Tibial nerve (tissue), 4 donors: ENCODE results near the gene GAREM1.

ENCODE experiments used
- EP300 ChIP-seq, 2 donors: sonication (generic); formaldehyde crosslinking; IDR thresholded peaks; one replicate each; pipeline ENCODE4 v1.6.1; 2017; ENCODE audit warnings: antibody characterized with exemption in 2 of 2, mild to moderate bottlenecking in 1 of 2
- TF ChIP-seq, protein P1 (sequence below), 5 experiments: fragments of 200-600 bp in 3 of 5; fragments of 450-650 bp in 2 of 5; sonication (generic) in 3 of 5; IDR thresholded peaks; one replicate each; pipeline ENCODE4 v1.5.1; 2016 to 2019; ENCODE audit warnings: antibody characterized with exemption in 5 of 5, mild to moderate bottlenecking in 3 of 5, moderate library complexity in 2 of 5

DNA sequence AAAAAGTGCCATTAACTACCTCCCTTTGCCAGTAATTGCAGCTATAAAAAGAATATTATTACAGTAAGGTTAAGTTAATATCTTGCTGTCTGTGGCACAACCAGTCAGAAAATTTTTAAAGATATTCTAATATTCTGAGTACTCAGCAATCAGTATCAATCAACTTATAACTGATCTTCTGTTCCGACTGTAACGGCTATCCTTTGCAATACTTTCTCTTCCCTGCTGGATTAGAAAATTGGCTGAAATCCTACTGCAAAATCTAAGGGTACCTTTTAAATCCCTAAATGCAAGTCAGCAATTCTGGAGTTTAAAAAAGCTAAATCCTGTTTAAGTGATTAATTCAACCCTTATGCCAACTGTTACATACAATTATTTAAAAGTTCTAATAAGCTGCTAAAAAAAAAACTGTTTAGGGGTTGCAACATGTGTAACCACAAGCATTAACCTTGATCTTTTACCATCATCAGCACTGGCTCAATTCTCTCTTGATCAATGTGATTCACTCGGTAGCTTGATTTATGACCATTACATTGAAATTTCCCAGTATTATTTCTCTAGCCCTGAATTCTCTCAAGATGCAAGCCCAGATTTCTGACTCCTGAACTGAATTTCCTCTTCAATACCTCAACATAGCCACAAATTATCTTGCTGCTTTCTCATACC lies 20.5 kb downstream of the GAREM1 start:
- no peak for TF ChIP-seq EP300 (IDR thresholded peaks at IDR 0.05)
- TF ChIP-seq, protein P1, sequence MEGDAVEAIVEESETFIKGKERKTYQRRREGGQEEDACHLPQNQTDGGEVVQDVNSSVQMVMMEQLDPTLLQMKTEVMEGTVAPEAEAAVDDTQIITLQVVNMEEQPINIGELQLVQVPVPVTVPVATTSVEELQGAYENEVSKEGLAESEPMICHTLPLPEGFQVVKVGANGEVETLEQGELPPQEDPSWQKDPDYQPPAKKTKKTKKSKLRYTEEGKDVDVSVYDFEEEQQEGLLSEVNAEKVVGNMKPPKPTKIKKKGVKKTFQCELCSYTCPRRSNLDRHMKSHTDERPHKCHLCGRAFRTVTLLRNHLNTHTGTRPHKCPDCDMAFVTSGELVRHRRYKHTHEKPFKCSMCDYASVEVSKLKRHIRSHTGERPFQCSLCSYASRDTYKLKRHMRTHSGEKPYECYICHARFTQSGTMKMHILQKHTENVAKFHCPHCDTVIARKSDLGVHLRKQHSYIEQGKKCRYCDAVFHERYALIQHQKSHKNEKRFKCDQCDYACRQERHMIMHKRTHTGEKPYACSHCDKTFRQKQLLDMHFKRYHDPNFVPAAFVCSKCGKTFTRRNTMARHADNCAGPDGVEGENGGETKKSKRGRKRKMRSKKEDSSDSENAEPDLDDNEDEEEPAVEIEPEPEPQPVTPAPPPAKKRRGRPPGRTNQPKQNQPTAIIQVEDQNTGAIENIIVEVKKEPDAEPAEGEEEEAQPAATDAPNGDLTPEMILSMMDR (IDR thresholded peaks at IDR 0.05) = no peak
